ENCODE measurements around the gene DOCK3. TPM values are rescaled to one million over a fixed set of nuclear protein-coding genes. Genes with fewer than 3 reads are reported as not detected.

The DOCK3 gene
- total RNA-seq, 1 experiment from 2014 or later = 8.3 TPM

GRCh38 chr3:51242939-51243338, 568.2 kb downstream of the DOCK3 start:
- Histone ChIP-seq H3K79me2 (ENCODE audit: insufficient read depth, low read length) (no peaks in the 10 kb centered on the region), H2AFZ (ENCODE audit: low read length) (no peak overlapping the region), H3K79me1 (ENCODE audit: insufficient read depth, low read depth, low read length, poor library complexity, severe bottlenecking) (no peaks in the 10 kb centered on the region), H3K4me1 (ENCODE audit: insufficient read depth, low read length) (no peaks in the 10 kb centered on the region), H3K23ac (ENCODE audit: insufficient read length, low read depth, low read length) (no peak overlapping the region), H2BK120ac (ENCODE audit: low read depth, low read length, poor library complexity, severe bottlenecking) (no peak overlapping the region), H2BK20ac (ENCODE audit: low read depth, low read length, poor library complexity, severe bottlenecking) (no peak overlapping the region), H3K18ac (ENCODE audit: insufficient read length, low read depth, low read length) (no peak overlapping the region), H2BK5ac (ENCODE audit: insufficient read length, low read length) (no peak overlapping the region), H3K23me2 (ENCODE audit: insufficient read length, low read depth, low read length, poor library complexity, severe bottlenecking) (no peaks in the 10 kb centered on the region), H3K14ac (ENCODE audit: insufficient read depth, low read length) (no peak overlapping the region), H3T11ph (ENCODE audit: low read length) (no peak overlapping the region), H3K27me3 (ENCODE audit: insufficient read depth, low read length) (no peaks in the 10 kb centered on the region), H3K4ac (ENCODE audit: low read depth, low read length) (no peak overlapping the region), H3K9me3 (ENCODE audit: control insufficient read depth, low read depth, low read length) (peaks cover 7% of the 10 kb centered on the region), H3K27ac (ENCODE audit: insufficient read length, low read depth, low read length) (no peak overlapping the region), H2AK5ac (ENCODE audit: insufficient read length, low read length) (no peak overlapping the region), H2BK15ac (ENCODE audit: low read depth, low read length) (no peak overlapping the region), H4K91ac (ENCODE audit: insufficient read length, low read depth, low read length) (no peak overlapping the region), H3K4me2 (ENCODE audit: insufficient read depth, insufficient read length, low read length) (no peak overlapping the region), H2BK12ac (ENCODE audit: insufficient read length, low read depth, low read length) (no peak overlapping the region), H3K9ac (ENCODE audit: extremely low read depth, insufficient read length, low read length) (no peak overlapping the region), H3K56ac (ENCODE audit: insufficient read length, low read depth, low read length) (no peak overlapping the region), H4K5ac (ENCODE audit: insufficient read length, low read depth, low read length) (no peak overlapping the region), H4K8ac (replicated peaks; ENCODE audit: insufficient read length, low read depth, low read length) (no peak overlapping the region), H4K20me1 (ENCODE audit: control insufficient read depth, insufficient read depth, insufficient read length) (no peaks in the 10 kb centered on the region)
- Mint-ChIP-seq H3K27ac (no peak overlapping the region), H3K4me1 (no peaks in the 10 kb centered on the region), H3K27me3 (ENCODE audit: low read depth) (no peaks in the 10 kb centered on the region), H3K36me3 (ENCODE audit: insufficient read depth in 1 of 3, low read depth in 3 of 3) (peaks cover 19 to 23% (median 20%) of the 10 kb centered on the region in 3 experiments), H3K9me3 (peaks cover 9 to 12% of the 10 kb centered on the region in 2 experiments), H3K4me3 (no peak overlapping the region)
- DNase-seq = no peak
- WGBS (ENCODE audit: extremely low coverage, insufficient read length, low lambda C conversion rate) = no CpG with 5 or more reads among the region's 3 CpGs
- TF ChIP-seq CTCF (conservative IDR thresholded peaks at IDR 0.05) = no peak

Measured in H9 (cell line).